NCI-H146 (cell line): ENCODE results near the gene CASKIN2.
A peak's percentile ranks its signal among the peaks of the same experiment; 100 is the strongest.

Experiments
- DNase-seq: peaks from one replicate; lab custom pipeline; 2025; lab: John Stamatoyannopoulos, UW

CASKIN2 gene

GRCh38 chr17:75548813-75549212 is 33.5 kb upstream of the CASKIN2 start:
- DNase-seq: no peak

- DNase-seq: no peak
Observed at GRCh38 chr17:75547091-75547490, 31.8 kb upstream of the CASKIN2 start.

GRCh38 chr17:75546181-75546580 is 30.8 kb upstream of the CASKIN2 start:
- DNase-seq: no peak

- DNase-seq: no peak
Observed at GRCh38 chr17:75544250-75544649, 28.9 kb upstream of the CASKIN2 start.

GRCh38 chr17:75542728-75543336 is 27.5 kb upstream of the CASKIN2 start:
- no peak for DNase-seq

- no peak for DNase-seq
Observed at GRCh38 chr17:75542229-75542628, 26.9 kb upstream of the CASKIN2 start.

- no peak for DNase-seq
Observed at GRCh38 chr17:75540923-75541503, 25.7 kb upstream of the CASKIN2 start.

GRCh38 chr17:75539967-75540729 is 24.8 kb upstream of the CASKIN2 start:
- no peak for DNase-seq

GRCh38 chr17:75536366-75536765 is 21.0 kb upstream of the CASKIN2 start:
- no peak for DNase-seq

- DNase-seq: no peak
Observed at GRCh38 chr17:75535871-75536270, 20.5 kb upstream of the CASKIN2 start.

- DNase-seq: no peak
Observed at GRCh38 chr17:75535119-75535537, 19.8 kb upstream of the CASKIN2 start.

- DNase-seq: no peak
Observed at GRCh38 chr17:75531721-75532072, 16.4 kb upstream of the CASKIN2 start.

GRCh38 chr17:75530837-75531720 is 15.7 kb upstream of the CASKIN2 start:
- no peak for DNase-seq

- peak; percentile 64 for DNase-seq
Observed at GRCh38 chr17:75526555-75527270, 11.4 kb upstream of the CASKIN2 start.

GRCh38 chr17:75525806-75526554 is 10.6 kb upstream of the CASKIN2 start:
- peak; percentile 64 for DNase-seq

- peak; percentile 94 for DNase-seq
Observed at GRCh38 chr17:75524970-75525805, 9.9 kb upstream of the CASKIN2 start, which contains the start of gene LLGL2. TSS of gene LLGL2 (plus strand) at chr17:75525697. CDS start at chr17:75543427, 17,730 bp downstream.

- no peak for DNase-seq
Observed at GRCh38 chr17:75524269-75524969, 9.1 kb upstream of the CASKIN2 start.

GRCh38 chr17:75523647-75524046 is 8.3 kb upstream of the CASKIN2 start:
- DNase-seq: no peak
